K562 (cell line): Measurements from ENCODE around the gene BCAS4. TPM values are rescaled to one million over a fixed set of nuclear protein-coding genes. Genes with fewer than 3 reads are reported as not detected.

ENCODE experiments used
- ATAC-seq: fragments of 200-7000 bp; cut with Tn5 transposase; 3 replicates; pipeline ENCODE4 v1.9.1; 2020; ENCODE audit warnings: moderate library complexity
- BruUV-seq: library from RNA; stranded (reverse); fragments of 400-500 nt; replicated peaks from 2 replicates; lab custom pipeline; 2021; lab: Mats Ljungman, UMichigan
- CTCF ChIA-PET: fragments of 300-600 bp; formaldehyde crosslinking; extraction: SDS; loops from one replicate; lab custom pipeline; 2021; ENCODE audit warnings: low intra/inter-chr PET ratio; lab: Yijun Ruan, JAX
- POLR2A ChIA-PET: fragments of 300-600, 350-650 bp; sonication (Branson Sonifier 250); formaldehyde crosslinking; extraction: SDS; loops from one replicate; lab custom pipeline; 2021; ENCODE audit warnings: antibody characterized with exemption, inconsistent platforms; lab: Yijun Ruan, JAX
- DNase-seq, 4 experiments: peaks; one replicate each; pipeline versions ENCODE4 v3.0.0 to v3.0.0-alpha.2; 2011 to 2018; ENCODE audit warnings: low spot score in 3 of 4, mixed read lengths in 3 of 4; ENCODE audit errors: extremely low read depth in 1 of 4
- FAIRE-seq: peaks from 2 replicates; lab custom pipeline; 2011; peaks lifted over from hg19 to GRCh38; lab: Jason Lieb, UNC
- H2AFZ ChIP-seq: 2 replicates; pipeline ENCODE4 v1.6.0; 2011; ENCODE audit warnings: low read depth, low read length, control low read depth, inconsistent platforms
- H3K27ac ChIP-seq: fragments of 200-600 bp; 3 replicates; pipeline ENCODE4 v1.8.0; 2011; ENCODE audit warnings: low read depth, mild to moderate bottlenecking, control low read depth, inconsistent platforms, low read length, moderate library complexity, mixed read lengths; ENCODE audit errors: extremely low read depth
- H3K27me3 ChIP-seq, 2 experiments: fragments of 300-600 bp in 1 of 2; 2 replicates in 1 of 2; 3 replicates in 1 of 2; pipeline versions ENCODE4 v1.6.0 to v1.8.0; 2011; ENCODE audit warnings: inconsistent platforms in 2 of 2, low read length in 2 of 2, mild to moderate bottlenecking in 1 of 2, mixed read lengths in 1 of 2, moderate library complexity in 1 of 2; ENCODE audit not compliant: control insufficient read depth in 2 of 2, insufficient read depth in 2 of 2
- H3K36me3 ChIP-seq: fragments of 300-600 bp; 3 replicates; pipeline ENCODE4 v1.8.0; 2011; ENCODE audit warnings: mild to moderate bottlenecking, low read length, inconsistent platforms; ENCODE audit not compliant: control insufficient read depth, insufficient read depth
- H3K4me1 ChIP-seq, 2 experiments: fragments of 200-600 bp in 1 of 2; replicated peaks in 1 of 2; 2 replicates in 1 of 2; 3 replicates in 1 of 2; pipeline versions ENCODE4 v1.5.1 to v1.8.0; 2011; ENCODE audit warnings: inconsistent platforms in 2 of 2, low read length in 2 of 2, mild to moderate bottlenecking in 1 of 2, mixed read lengths in 1 of 2, moderate library complexity in 1 of 2; ENCODE audit not compliant: control insufficient read depth in 2 of 2, insufficient read depth in 2 of 2
- H3K4me2 ChIP-seq: 2 replicates; pipeline ENCODE4 v1.6.1; 2011; ENCODE audit warnings: low read length, control low read depth, inconsistent platforms, mixed read lengths; ENCODE audit not compliant: insufficient read depth
- H3K4me3 ChIP-seq: fragments of 200-600 bp; sonication (generic), shearing (Covaris generic); 2 replicates; pipeline ENCODE4 v1.5.1; 2016; ENCODE audit warnings: control low read depth, inconsistent platforms
- H3K79me2 ChIP-seq: fragments of 200-600 bp; 3 replicates; pipeline ENCODE4 v1.8.0; 2011; ENCODE audit warnings: low read length, inconsistent platforms; ENCODE audit not compliant: control insufficient read depth, insufficient read depth
- H3K9ac ChIP-seq, 2 experiments: 2 replicates each; pipeline versions ENCODE4 v1.6.0 to v1.6.1; 2011; ENCODE audit warnings: low read depth in 2 of 2, low read length in 2 of 2, control low read depth in 1 of 2, inconsistent platforms in 1 of 2, mild to moderate bottlenecking in 1 of 2, mixed read lengths in 1 of 2; ENCODE audit not compliant: insufficient read depth in 1 of 2
- H3K9me1 ChIP-seq: one replicate; pipeline ENCODE4 v1.6.0; 2011; ENCODE audit warnings: inconsistent platforms, mild to moderate bottlenecking, low read length, moderate library complexity; ENCODE audit not compliant: control insufficient read depth, insufficient read depth
- H3K9me3 ChIP-seq: replicated peaks from 2 replicates; pipeline ENCODE4 v1.5.1; 2011; ENCODE audit warnings: low read depth, low read length, inconsistent platforms; ENCODE audit not compliant: control insufficient read depth, insufficient read depth
- H4K20me1 ChIP-seq: replicated peaks from 2 replicates; pipeline ENCODE4 v1.6.1; 2011; ENCODE audit warnings: low read length, inconsistent platforms, mixed read lengths; ENCODE audit not compliant: control insufficient read depth, insufficient read depth
- JUN ChIP-seq, 2 experiments: sonication (generic) in 1 of 2; formaldehyde crosslinking in 1 of 2; IDR thresholded peaks; 2 replicates each; pipeline versions ENCODE4 v1.6.1 to v1.8.0; 2012 to 2022; ENCODE audit warnings: borderline replicate concordance in 2 of 2, mild to moderate bottlenecking in 2 of 2, improper control_type of control experiment in 1 of 2, low read depth in 1 of 2, low read length in 1 of 2, missing genetic modification reagents in 1 of 2
- MIER1 ChIP-seq: fragments of 450-650 bp; IDR thresholded peaks from 2 replicates; pipeline ENCODE4 v1.6.1; 2016; ENCODE audit warnings: antibody characterized with exemption, mild to moderate bottlenecking, low read depth
- NR2C2 ChIP-seq, 2 experiments: fragments of 200-800 bp in 1 of 2; sonication (Bioruptor generic) in 1 of 2; sonication (generic) in 1 of 2; formaldehyde crosslinking in 1 of 2; IDR thresholded peaks; 2 replicates each; pipeline versions ENCODE4 v1.6.1 to v1.8.0; 2016 to 2022; ENCODE audit warnings: mild to moderate bottlenecking in 1 of 2, missing compliant biosample characterization in 1 of 2, missing genetic modification characterization in 1 of 2, missing genetic modification reagents in 1 of 2
- ZBTB11 ChIP-seq, 3 experiments: fragments of 200-800 bp in 1 of 3; fragments of 250-450 bp in 1 of 3; fragments of 450-650 bp in 1 of 3; sonication (Bioruptor Pico) in 1 of 3; sonication (Bioruptor generic) in 1 of 3; formaldehyde crosslinking in 1 of 3; IDR thresholded peaks; 2 replicates each; pipeline versions ENCODE4 v1.6.1 to v1.8.0; 2016 to 2022; ENCODE audit warnings: mild to moderate bottlenecking in 2 of 3, missing genetic modification characterization in 2 of 3, missing compliant biosample characterization in 1 of 3, moderate library complexity in 1 of 3
- ZBTB49 ChIP-seq: sonication (generic); formaldehyde crosslinking; IDR thresholded peaks from 2 replicates; pipeline ENCODE4 v1.8.0; 2022; ENCODE audit warnings: missing genetic modification reagents, mild to moderate bottlenecking, borderline replicate concordance
- WGBS: fragments of 100-300 bp; shearing (Covaris generic); methylation state at CpG from one replicate; pipeline ENCODE4 v1.1.6; 2016; ENCODE audit warnings: low coverage, mixed read lengths; ENCODE audit not compliant: insufficient coverage; ENCODE audit errors: missing lambda C conversion rate; 5-methylcytosine and 5-hydroxymethylcytosine counted together
- in situ Hi-C: fragments of 300-500 bp; cut with MboI; formaldehyde crosslinking; loops from 4 replicates; pipeline ENCODE4 v1.15.0; 2018; ENCODE audit warnings: inconsistent platforms, mixed read lengths
- intact Hi-C: fragments of 100-400 bp; cut with micrococcal nuclease; formaldehyde crosslinking; loops from 2 replicates; pipeline ENCODE4 v1.14.2; 2022
- polyA plus RNA-seq, 8 experiments: library from polyadenylated mRNA; depleted of rRNA in 4 of 8; stranded (reverse) in 5 of 8; unstranded in 3 of 8; fragments of >200 nt; fragmentation: Nextera tagmentation in 2 of 8; fragmentation: Illumina TruSeq in 1 of 8; extraction: Ambion mirVana in 2 of 8; extraction: Trizol in 1 of 8; gene quantifications; 2 replicates each; pipeline versions ENCODE4 v1.2.1 to v1.2.3, GENCODE V29; 2011 to 2014; ENCODE audit warnings: inconsistent platforms in 1 of 8, missing spikeins in 1 of 8
- total RNA-seq, 7 experiments: library from RNA; depleted of rRNA in 6 of 7; stranded (reverse); fragments of >200 nt in 6 of 7; fragmentation: Illumina TruSeq in 2 of 7; extraction: Trizol in 2 of 7; gene quantifications; 2 replicates each; pipeline versions ENCODE4 v1.2.1 to v1.2.3, GENCODE V29; 2011 to 2021; ENCODE audit warnings: low replicate concordance in 1 of 7

The BCAS4 gene
- total and polyA plus RNA-seq, 9 of the 15 experiments (the other 6 are each of a cell fraction or from before 2014, with no cell fraction given) = 0.15 to 2.3 (median 0.47) TPM

- CTCF ChIA-PET = interaction anchor here (0.7 kb wide), 1 partner anchor 11 kb away, joined by 3 read pairs; no protein-coding TSS in a partner anchor
- DNase-seq (no peak), FAIRE-seq (peak; percentile 52), ATAC-seq (no peak)
- Histone ChIP-seq H4K20me1 (no peaks in the 10 kb centered on the region), H3K4me2 (no peak overlapping the region), H3K4me3 (no peak overlapping the region), H2AFZ (0 out of 2 replicates have a peak overlapping the region, but pooled peaks have one; percentile 31), H3K36me3 (no peaks in the 10 kb centered on the region), H3K27me3 (no peaks in the 10 kb centered on the region), H3K9me3 (no peaks in the 10 kb centered on the region), H3K9ac (no peak overlapping the region), H3K27ac (no peak overlapping the region), H3K79me2 (no peaks in the 10 kb centered on the region), H3K4me1 (peaks cover 4 to 11% of the 10 kb centered on the region in 2 experiments; a peak in 2 of 5 replicates), H3K9me1 (no peaks in the 10 kb centered on the region)
- TF ChIP-seq ZBTB11 (CRISPR knock-in tag; IDR thresholded peaks at IDR 0.05) = 0 out of 6 replicates have a peak, but pooled peaks of 1 of the 3 experiments have one; percentile 51
- no peak for TF ChIP-seq ZBTB49 (CRISPR knock-in tag)
- no peak for TF ChIP-seq MIER1
- no peak for TF ChIP-seq JUN (IDR thresholded peaks at IDR 0.05; ENCODE audit: borderline replicate concordance, low read depth, low read length)
- TF ChIP-seq JUN (CRISPR knock-in tag; IDR thresholded peaks at IDR 0.05; ENCODE audit: borderline replicate concordance) = no peak
- no peak for TF ChIP-seq NR2C2 (CRISPR knock-in tag; IDR thresholded peaks at IDR 0.05)
- no peak for TF ChIP-seq NR2C2 (tag; IDR thresholded peaks at IDR 0.05)
- no TSS peak for BruUV-seq
- intact Hi-C loops = no loop called here
- in situ Hi-C loops = no loop called here
- POLR2A ChIA-PET = interaction anchor here (1.1 kb wide), 2 partner anchors 14 to 17 kb away, joined by 3 read pairs; no protein-coding TSS in a partner anchor
- WGBS = 42% methylated on average over 3 of the region's 3 CpGs
Measured at GRCh38 chr20:50774515-50774914, 20.3 kb upstream of the BCAS4 start.
